ENCODE results near the gene GLP1R. TPM values are rescaled to one million over a fixed set of nuclear protein-coding genes. Genes with fewer than 3 reads are reported as not detected.

Gene GLP1R
- total RNA-seq, 1 donor from 2014 or later, result not detected

DNA sequence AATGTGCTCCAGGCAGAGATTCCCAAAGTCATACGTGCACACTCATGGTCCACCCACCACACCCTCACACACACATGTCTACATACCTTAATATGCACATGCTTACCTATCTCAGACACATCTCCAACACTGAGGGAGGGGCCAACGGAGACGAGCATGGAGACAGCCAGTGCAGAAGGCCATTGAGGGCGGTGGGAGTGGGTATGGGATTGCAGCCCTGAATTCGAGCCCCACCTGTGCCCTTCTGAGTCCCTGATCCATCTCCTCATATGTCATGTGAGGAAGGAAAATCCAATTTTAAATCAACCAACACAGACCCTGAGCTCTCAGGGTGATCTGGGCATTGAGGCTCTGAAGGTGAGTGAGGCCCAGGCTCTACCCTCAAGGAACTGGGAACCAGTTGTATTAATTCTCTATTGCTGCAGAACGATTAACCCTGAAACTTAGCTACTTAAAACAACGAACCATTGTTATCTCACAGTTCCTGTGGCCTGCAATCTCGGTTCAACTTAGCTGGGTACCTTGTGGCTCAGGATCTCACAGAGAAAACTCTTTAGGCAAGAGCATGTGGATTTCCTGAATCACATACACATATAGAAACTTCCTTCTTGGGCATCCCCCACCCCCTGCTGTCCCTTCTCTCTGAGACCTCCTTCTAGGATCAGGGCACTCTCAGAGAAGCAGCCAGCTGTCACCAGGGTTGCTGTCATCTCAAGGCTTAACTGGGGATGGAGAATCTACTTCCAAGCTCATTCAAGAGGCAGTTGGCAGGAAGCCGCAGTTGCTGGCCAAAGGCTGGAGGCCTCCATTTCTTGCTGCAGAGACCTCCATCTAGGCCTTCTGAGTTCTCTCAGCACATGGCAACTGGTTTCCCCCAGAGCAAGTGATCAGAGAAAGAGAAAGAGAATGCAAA, 28.3 kb downstream of the GLP1R start:
- H3K9me3 Mint-ChIP-seq, result no peaks in the 10 kb centered on the region
- no peak for ATAC-seq (ENCODE audit: low read depth)
- H3K27me3 Mint-ChIP-seq, result peaks cover 5% of the 10 kb centered on the region
- intact Hi-C loops (cut with micrococcal nuclease), result no loop called here
- CTCF ChIA-PET, result interaction anchor here (1.1 kb wide), 1 partner anchor 12 kb away, joined by 3 read pairs; no protein-coding TSS in a partner anchor
- no peak overlapping the region for H3K4me3 Mint-ChIP-seq
- TF ChIP-seq, protein P1, sequence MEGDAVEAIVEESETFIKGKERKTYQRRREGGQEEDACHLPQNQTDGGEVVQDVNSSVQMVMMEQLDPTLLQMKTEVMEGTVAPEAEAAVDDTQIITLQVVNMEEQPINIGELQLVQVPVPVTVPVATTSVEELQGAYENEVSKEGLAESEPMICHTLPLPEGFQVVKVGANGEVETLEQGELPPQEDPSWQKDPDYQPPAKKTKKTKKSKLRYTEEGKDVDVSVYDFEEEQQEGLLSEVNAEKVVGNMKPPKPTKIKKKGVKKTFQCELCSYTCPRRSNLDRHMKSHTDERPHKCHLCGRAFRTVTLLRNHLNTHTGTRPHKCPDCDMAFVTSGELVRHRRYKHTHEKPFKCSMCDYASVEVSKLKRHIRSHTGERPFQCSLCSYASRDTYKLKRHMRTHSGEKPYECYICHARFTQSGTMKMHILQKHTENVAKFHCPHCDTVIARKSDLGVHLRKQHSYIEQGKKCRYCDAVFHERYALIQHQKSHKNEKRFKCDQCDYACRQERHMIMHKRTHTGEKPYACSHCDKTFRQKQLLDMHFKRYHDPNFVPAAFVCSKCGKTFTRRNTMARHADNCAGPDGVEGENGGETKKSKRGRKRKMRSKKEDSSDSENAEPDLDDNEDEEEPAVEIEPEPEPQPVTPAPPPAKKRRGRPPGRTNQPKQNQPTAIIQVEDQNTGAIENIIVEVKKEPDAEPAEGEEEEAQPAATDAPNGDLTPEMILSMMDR (IDR thresholded peaks at IDR 0.05), result no peak
- H3K4me1 Mint-ChIP-seq, result no peaks in the 10 kb centered on the region
- H3K27ac Mint-ChIP-seq, result no peak overlapping the region
- POLR2A ChIA-PET, result no interaction called here
- no peaks in the 10 kb centered on the region for H3K36me3 Mint-ChIP-seq (ENCODE audit: low read depth)
- no peak for DNase-seq

DNA sequence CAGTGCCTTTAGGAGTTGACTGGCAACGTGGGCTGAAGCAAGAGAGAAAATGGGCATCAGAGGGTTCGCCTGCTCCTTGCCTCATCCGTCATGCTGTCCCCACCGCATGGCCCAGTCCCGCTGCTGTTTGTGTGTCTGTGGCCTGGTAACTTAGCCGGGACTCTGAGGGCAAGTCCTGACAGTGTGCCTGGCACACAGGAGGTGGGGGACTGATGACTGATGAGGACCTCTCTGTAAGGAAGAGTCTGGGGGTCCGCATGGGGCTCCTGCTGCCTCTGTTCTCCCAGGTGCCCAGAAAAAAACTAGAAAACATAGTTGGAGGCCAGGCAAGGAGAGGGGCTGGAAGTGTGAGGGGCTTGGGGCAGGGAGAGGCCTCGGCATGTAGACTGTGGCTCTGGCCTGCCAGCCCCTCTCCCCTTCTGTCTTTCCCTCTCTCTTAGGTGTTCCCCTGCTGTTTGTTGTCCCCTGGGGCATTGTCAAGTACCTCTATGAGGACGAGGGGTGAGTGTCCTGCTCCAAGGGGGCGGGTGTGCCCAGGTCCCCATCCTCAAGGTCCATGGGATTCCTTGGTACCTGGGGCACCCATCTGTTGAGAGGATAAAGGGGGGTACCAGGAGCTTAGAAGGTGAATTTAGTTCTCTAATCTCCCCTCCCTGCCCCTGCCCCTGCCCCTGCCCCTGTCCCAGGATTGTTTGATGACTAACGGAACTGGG, 29.5 kb downstream of the GLP1R start:
- H3K9me3 Mint-ChIP-seq, result no peaks in the 10 kb centered on the region
- H3K36me3 Mint-ChIP-seq (ENCODE audit: low read depth), result no peaks in the 10 kb centered on the region
- POLR2A ChIA-PET, result no interaction called here
- TF ChIP-seq, protein P1 (IDR thresholded peaks at IDR 0.05), result no peak
- H3K4me3 Mint-ChIP-seq, result no peak overlapping the region
- no peak overlapping the region for H3K27ac Mint-ChIP-seq
- ATAC-seq (ENCODE audit: low read depth) (no peak), DNase-seq (no peak)
- H3K27me3 Mint-ChIP-seq, result no peaks in the 10 kb centered on the region
- intact Hi-C loops (cut with micrococcal nuclease), result no loop called here
- H3K4me1 Mint-ChIP-seq, result no peaks in the 10 kb centered on the region
- CTCF ChIA-PET, result no interaction called here

GRCh38 chr6:39078695-39079094, 30.1 kb downstream of the GLP1R start:
- TF ChIP-seq, protein P1 (IDR thresholded peaks at IDR 0.05), result no peak
- H3K27me3 Mint-ChIP-seq, result peaks cover 3% of the 10 kb centered on the region
- H3K4me3 Mint-ChIP-seq, result no peak overlapping the region
- DNase-seq, result no peak
- no peak overlapping the region for H3K27ac Mint-ChIP-seq
- H3K9me3 Mint-ChIP-seq, result no peaks in the 10 kb centered on the region
- CTCF ChIA-PET, result no interaction called here
- POLR2A ChIA-PET, result no interaction called here
- H3K36me3 Mint-ChIP-seq (ENCODE audit: low read depth), result no peaks in the 10 kb centered on the region
- no peaks in the 10 kb centered on the region for H3K4me1 Mint-ChIP-seq
- no peak for ATAC-seq (ENCODE audit: low read depth)
- intact Hi-C loops (cut with micrococcal nuclease), result no loop called here

- TF ChIP-seq, protein P1 (IDR thresholded peaks at IDR 0.05), result no peak
- H3K27ac Mint-ChIP-seq, result no peak overlapping the region
- DNase-seq (no peak), ATAC-seq (ENCODE audit: low read depth) (no peak)
- intact Hi-C loops (cut with micrococcal nuclease), result no loop called here
- peaks cover 9% of the 10 kb centered on the region for H3K27me3 Mint-ChIP-seq
- POLR2A ChIA-PET, result no interaction called here
- no peaks in the 10 kb centered on the region for H3K9me3 Mint-ChIP-seq
- no peaks in the 10 kb centered on the region for H3K36me3 Mint-ChIP-seq (ENCODE audit: low read depth)
- H3K4me1 Mint-ChIP-seq, result no peaks in the 10 kb centered on the region
- CTCF ChIA-PET, result no interaction called here
- H3K4me3 Mint-ChIP-seq, result no peak overlapping the region
Measured at GRCh38 chr6:39079197-39080125, 30.9 kb downstream of the GLP1R start.
